Stimulated activated CD8-positive, alpha-beta memory T cell treated with anti-CD3 and anti-CD28 coated beads, Interleukin-15, amount 100 ng/mL, for 48 hours (primary cell): ENCODE results near the gene FBXO3.
"Not testable (repeated sequence)": the region's sequence is repeated elsewhere in the genome, so short reads cannot be mapped to it uniquely, and the experiment has no call there.

Experiments
- DNase-seq, 2 donors: peaks; one replicate each; pipeline ENCODE4 v3.0.0-alpha.2; 2020; ENCODE audit warnings: low read depth in 2 of 2

The FBXO3 gene, protein sequence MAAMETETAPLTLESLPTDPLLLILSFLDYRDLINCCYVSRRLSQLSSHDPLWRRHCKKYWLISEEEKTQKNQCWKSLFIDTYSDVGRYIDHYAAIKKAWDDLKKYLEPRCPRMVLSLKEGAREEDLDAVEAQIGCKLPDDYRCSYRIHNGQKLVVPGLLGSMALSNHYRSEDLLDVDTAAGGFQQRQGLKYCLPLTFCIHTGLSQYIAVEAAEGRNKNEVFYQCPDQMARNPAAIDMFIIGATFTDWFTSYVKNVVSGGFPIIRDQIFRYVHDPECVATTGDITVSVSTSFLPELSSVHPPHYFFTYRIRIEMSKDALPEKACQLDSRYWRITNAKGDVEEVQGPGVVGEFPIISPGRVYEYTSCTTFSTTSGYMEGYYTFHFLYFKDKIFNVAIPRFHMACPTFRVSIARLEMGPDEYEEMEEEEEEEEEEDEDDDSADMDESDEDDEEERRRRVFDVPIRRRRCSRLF

GRCh38 chr11:33773987-33774735 lies at the start of gene FBXO3:
Gene FBXO3 (minus strand): TSS chr11:33774520. CDS start chr11:33774497, 23 bp downstream.
- DNase-seq, result peak; percentile 71 to 72

- DNase-seq, result not testable (repeated sequence)
These were observed 48.7 kb upstream of the FBXO3 start for GRCh38 chr11:33822981-33823380.

DNA sequence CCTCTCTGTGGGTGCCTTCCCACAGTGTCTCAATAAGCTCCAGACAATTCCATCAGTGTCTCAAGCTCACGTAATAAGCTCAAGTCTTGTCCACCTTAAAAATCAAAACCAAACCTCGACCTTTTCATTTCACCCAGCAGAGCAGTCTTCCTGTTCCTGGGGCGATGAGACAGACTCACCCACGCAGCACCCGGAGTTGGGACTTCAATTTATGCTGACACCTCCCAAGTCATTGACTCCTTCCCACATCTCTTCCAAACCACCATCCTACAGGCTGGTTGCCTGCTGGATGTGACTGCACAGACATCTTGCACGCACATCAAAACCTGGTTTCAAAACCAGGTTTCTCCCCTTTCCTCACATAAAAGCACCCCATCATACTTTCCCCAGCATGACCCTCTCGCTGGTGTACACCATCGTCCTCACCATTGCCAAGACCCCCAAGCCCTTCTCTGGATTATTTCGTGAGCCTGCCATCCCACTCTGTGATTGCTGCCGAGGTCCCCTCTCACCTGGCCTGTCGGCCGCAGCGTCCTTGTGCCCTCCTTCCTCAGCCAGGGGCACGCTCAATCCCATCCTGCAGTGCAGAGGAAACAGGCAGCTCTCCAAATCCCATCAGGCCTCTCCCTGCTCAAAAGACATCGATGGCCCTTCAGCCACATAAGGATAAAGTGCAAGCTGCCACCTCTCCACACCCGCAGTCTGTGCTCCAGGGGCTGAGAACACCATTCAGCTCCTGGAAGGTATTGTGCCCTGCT lies 45.1 kb upstream of the FBXO3 start:
- DNase-seq, result no peak

DNA sequence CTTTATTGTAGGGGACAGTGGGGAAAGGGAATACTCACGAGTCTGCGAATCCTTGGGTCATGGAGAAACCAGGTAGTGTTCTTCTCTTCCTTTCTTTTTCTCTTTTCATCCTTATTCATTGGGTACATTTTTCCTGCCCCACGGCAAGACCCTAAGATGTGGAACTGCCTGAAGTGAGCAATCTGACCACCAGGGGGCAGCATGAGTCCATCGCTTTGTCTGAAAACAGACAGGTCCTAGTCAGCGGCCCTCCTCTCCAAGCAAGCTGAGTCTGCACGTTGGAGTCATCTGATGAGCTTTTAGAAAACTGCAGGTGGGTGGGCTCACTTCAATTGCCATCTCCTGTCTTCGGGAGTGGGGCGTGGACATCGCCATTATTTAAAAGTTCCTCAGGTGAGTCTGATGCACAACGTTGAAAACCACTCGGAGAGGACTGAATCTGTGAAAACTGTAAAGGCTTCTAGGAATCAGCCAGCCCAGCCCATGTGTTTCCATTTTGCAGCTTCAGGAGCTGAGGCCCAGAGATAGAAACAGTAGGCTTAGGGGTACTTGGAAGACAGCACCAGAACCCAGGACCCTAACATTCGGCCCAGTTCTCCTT lies 34.0 kb upstream of the FBXO3 start:
- peak; percentile 58 to 63 for DNase-seq

GRCh38 chr11:33804471-33804870 lies 30.2 kb upstream of the FBXO3 start:
- DNase-seq, result no peak

DNA sequence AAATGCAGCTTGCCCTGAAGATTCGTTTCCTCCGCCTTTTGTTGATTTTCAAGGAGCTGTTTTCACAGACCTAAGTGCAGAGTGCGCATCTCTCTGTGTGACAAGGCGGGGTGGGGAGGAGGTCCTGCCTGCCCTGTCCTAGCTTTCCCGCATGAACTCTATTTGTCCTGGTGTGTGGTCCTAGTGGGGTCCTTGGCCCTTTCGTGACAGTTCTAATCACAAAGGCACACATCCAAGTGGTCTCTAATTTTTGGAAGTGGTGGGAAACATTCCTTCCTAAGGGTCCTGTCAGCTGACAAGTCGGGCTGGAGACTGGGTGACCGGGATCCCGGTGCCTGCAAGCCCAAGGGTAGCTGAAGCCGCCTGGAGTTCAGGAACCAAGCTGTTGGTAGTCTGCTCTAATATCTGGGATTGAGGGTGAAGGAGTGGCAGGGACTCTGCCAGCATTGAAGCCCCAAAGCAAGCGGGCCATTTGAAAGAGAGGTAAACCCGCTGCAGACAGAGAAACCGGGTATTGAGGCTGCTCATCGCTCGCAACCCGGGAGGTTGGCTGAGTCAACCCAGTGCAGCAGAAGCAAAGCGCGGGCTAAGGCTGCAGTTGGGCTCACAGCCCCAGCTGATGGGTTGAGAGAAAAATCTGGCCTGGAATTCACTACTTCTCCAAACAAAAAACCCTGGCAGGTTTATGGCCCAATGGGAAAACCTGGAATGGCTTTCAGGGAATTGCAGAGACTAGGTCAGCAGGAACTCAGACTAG lies 28.1 kb upstream of the FBXO3 start:
- DNase-seq, result peak in 1 of 2 donors; percentile 4

GRCh38 chr11:33801821-33802193 lies 27.5 kb upstream of the FBXO3 start:
- no peak for DNase-seq

GRCh38 chr11:33797879-33798278 lies 23.6 kb upstream of the FBXO3 start:
- DNase-seq, result no peak

GRCh38 chr11:33790040-33790439 lies 15.7 kb upstream of the FBXO3 start:
- no peak for DNase-seq

DNA sequence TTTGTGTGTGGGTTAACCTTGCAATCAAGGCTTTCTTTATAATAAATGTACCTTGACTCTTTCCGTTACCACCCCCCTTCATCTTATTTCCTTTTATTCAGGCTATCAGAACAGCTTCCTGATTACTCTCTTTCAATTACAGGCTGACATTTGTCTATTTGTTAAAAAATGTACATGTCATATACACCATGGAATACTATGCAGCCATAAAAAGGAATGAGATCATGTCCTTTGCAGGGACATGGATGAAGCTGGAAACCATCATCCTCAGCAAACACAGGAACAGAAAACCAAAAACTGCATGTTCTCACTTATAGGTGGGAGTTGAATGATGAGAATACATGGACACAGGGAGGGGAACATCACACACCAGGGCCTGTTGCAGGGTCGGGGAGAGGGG lies 13.8 kb upstream of the FBXO3 start:
- not testable (repeated sequence) for DNase-seq

- DNase-seq, result no peak
These were observed 12.8 kb upstream of the FBXO3 start for GRCh38 chr11:33787076-33787475.

- no peak for DNase-seq
These were observed 11.3 kb upstream of the FBXO3 start for GRCh38 chr11:33785609-33786008.

GRCh38 chr11:33779849-33780528 lies 5.7 kb upstream of the FBXO3 start:
- DNase-seq, result no peak

GRCh38 chr11:33778675-33779074 lies 4.4 kb upstream of the FBXO3 start:
- no peak for DNase-seq

DNA sequence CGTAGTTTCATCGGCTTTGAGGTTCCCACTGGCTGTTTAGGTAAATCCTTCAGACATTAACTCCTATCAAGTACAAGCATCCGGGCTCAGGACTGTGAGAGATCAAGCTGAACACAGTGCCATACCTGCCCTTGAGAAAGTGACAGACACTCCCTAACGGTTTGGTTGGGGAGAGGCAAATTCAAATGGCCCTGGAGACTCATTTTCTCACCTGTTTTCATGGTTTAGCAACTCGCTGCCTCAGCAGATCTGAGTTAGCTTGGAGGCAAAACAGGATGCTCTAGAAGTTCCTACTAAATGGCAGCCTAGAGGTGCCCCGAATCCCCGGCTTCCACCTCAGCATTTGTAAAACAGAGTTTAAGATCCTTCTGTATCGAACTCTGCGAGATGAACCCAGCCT lies 3.6 kb upstream of the FBXO3 start:
- no peak for DNase-seq

DNA sequence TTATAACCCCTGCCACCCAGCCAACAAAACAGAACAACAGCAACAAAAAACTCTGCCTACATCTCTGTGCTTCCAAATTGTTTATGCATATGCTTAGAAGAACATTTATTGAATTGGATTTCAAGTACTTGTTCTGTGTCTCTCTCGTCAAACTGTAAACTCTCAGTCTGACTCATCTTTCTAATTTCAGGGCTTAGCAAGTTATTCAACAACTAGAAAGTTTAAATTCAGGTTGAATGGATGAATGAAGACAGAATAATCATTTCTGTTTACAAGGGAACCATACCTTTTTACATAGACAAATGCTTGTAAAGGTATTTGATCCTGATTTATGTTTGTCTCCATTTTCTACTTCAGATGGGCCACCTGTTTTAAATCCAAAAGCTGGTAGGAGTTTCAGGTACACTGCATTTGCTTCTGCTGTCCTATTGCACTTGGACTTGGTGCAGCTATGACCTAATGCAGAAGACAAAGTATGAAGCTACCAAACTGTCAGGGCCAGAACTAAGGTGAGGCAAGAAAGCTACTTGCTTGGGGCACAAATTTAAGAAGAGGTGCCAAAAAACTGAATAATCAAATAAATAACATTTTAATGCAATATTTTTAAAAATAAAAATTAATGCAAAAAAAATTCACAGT lies 1.6 kb upstream of the FBXO3 start:
- no peak for DNase-seq

DNA sequence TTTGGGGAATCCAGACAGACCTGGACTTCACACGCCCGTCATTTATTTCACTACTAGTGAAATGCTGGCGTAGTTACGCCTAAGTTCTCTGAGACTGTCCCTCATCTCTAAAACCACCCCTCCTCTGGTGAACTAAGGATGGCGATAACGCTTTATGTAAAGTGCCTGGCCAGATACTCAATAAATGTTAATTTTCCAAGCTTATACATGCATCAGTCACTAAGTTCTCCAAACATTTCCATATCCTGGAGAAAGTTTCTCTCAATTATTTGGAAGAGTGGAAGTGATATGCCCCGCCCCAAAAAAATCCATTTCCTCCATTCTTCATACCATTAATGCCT lies 1.1 kb upstream of the FBXO3 start:
- no peak for DNase-seq

GRCh38 chr11:33774736-33775466 lies 581 bp upstream of the FBXO3 start:
- DNase-seq, result no peak

DNA sequence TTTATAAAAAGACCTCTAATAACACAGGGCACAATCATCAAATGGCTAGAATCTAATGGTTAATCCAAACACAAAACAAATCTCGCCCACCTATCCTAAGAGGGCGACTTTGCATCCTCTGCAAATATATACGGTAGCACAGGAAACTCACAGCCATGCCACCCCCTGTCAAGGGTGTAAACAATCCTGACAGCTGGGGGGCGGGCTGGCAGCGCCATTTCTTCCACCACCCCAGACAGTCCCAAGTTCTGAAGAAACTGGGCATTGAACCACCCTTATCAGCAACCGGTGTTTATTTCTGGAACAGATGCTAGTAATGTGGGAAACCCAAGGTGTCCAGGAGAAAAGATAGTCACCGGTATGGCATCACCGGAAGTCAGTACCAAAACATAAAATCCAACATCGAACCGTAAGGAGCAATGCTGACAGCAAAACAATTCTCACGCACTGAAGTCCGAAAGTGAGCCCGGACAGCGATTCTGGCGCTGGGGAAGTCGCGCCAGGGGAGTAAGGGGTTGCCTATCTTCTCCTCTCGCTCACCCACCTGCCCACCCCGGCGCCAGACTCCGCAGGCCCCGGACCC lies 825 bp downstream of the FBXO3 start:
- DNase-seq, result no peak
